ENCODE measurements around the gene ATAD2B.

- TF ChIP-seq CTCF (IDR thresholded peaks at IDR 0.05; ENCODE audit: low read length) (no peak), EZH2phosphoT487 (IDR thresholded peaks at IDR 0.05; ENCODE audit: low read length) (no peak), EZH2 (optimal IDR thresholded peaks at IDR 0.05; ENCODE audit: low read depth, low read length) (no peak)
Measured at GRCh38 chr2:23967846-23968245, 40.9 kb upstream of the ATAD2B start.
